GM10248 (cell line): ENCODE data around the gene MIGA2.
"Not testable (repeated sequence)": the region's sequence is repeated elsewhere in the genome, so short reads cannot be mapped to it uniquely, and the experiment has no call there.

Source experiments
- CTCF ChIA-PET: fragments of 300-600 bp; sonication (Branson Sonifier 250); formaldehyde crosslinking; extraction: SDS; loops from one replicate; lab custom pipeline; 2021; ENCODE audit warnings: antibody characterized with exemption; lab: Yijun Ruan, JAX
- POLR2A ChIA-PET: fragments of 350-650 bp; sonication (Branson Sonifier 250); formaldehyde crosslinking; extraction: SDS; loops from one replicate; lab custom pipeline; 2020; ENCODE audit warnings: antibody characterized with exemption; lab: Yijun Ruan, JAX
- DNase-seq: peaks from one replicate; pipeline ENCODE4 v3.0.0; 2012; ENCODE audit errors: extremely low spot score
- CTCF ChIP-seq: IDR thresholded peaks from 2 replicates; pipeline ENCODE4 v1.5.1; 2012; ENCODE audit warnings: mild to moderate bottlenecking, low read depth; ENCODE audit errors: extremely low read depth, missing control alignments, control extremely low read depth

The MIGA2 gene

DNA sequence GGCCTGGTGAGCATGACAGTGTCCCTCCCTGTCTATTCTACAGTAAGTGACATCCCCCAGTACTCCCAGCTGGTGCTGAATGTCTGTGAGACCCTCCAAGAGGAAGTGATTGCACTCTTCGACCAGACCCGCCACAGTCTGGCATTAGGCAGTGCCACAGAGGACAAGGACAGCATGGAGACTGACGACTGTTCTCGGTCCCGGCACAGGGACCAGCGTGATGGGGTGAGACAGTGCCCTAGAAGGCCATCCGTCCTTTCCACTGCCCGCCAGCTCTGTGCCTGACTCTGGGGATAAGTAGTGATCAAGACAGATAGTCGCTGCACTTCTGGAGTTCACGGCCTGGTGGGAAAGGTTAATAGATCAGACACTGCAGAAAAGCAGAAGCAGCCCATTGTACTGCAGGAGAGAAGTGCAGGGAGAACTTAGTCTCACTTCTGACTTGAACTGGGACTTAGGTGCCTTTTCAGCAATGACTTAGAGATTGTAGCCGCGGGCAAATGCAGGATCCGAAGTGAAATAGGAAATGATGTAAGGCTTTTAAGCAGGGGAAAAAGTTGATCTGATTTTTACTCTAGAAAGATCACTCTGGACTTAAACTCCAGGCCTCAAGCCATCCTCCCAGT, 36.7 kb upstream of the MIGA2 start:
- DNase-seq: no peak
- no peak for TF ChIP-seq CTCF
- CTCF ChIA-PET: no interaction called here
- POLR2A ChIA-PET: no interaction called here

- ChIA-PET CTCF (no interaction called here), POLR2A (interaction anchor here (0.5 kb wide), 1 partner anchor 25 kb away, joined by 3 read pairs; no protein-coding TSS in a partner anchor)
- TF ChIP-seq CTCF: no peak
- DNase-seq: no peak
Observed at GRCh38 chr9:129001504-129002325, 34.7 kb upstream of the MIGA2 start.

GRCh38 chr9:129002992-129003391, 33.4 kb upstream of the MIGA2 start:
- POLR2A ChIA-PET: interaction anchor here (0.7 kb wide), 1 partner anchor 128 kb away, joined by 14 read pairs; no protein-coding TSS in a partner anchor
- CTCF ChIA-PET: interaction anchor here (1.0 to 1.1 kb wide), 2 partner anchors 10 to 51 kb away, joined by 3 read pairs; no protein-coding TSS in a partner anchor
- DNase-seq: no peak

GRCh38 chr9:129004173-129004572, 32.3 kb upstream of the MIGA2 start:
- POLR2A ChIA-PET: interaction anchor here (0.5 kb wide), 1 partner anchor 14 kb away, joined by 6 read pairs; no protein-coding TSS in a partner anchor
- CTCF ChIA-PET: interaction anchor here (1.1 to 3.1 kb wide), 3 partner anchors 9 to 19 kb away, joined by 3 to 17 read pairs (median 11); no protein-coding TSS in a partner anchor
- DNase-seq: not testable (repeated sequence)

More at GRCh38 chr9:129002992-129003391, 33.4 kb upstream of the MIGA2 start:
- no peak for TF ChIP-seq CTCF

DNA sequence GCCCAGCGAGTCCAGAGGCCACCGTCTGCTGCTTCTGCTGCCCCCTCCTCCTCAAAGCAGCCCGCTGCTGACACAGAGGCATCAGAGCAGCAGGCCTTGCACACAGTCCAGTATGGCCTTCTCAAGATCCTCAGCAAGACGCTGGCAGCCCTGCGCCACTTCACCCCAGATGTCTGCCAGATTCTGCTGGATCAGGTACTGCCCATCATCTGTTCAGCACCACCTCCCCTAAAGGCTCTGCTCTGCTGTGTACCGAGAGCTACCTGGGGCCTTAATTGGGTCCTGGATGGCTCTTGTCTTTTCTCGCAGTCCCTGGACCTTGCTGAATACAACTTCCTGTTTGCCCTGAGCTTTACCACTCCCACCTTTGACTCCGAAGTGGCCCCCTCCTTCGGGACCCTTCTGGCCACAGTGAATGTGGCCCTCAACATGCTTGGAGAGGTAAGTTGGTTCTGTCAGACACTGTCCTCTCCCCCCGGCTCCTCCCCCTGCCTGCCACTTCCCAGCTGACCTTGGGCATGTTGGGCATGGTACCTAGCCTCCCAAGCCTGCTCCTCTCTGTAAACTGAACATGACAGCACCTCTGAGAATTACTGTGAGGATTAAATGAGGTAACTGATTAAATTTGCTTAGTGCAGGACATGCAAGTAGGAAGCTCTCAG, 31.0 kb upstream of the MIGA2 start:
- no peak for TF ChIP-seq CTCF
- no peak for DNase-seq
- CTCF ChIA-PET: interaction anchor here (1.1 to 3.1 kb wide), 9 partner anchors 8 to 51 kb away, joined by 3 to 17 read pairs (median 6); partner anchors contain the start of gene SH3GLB2
- POLR2A ChIA-PET: no interaction called here

DNA sequence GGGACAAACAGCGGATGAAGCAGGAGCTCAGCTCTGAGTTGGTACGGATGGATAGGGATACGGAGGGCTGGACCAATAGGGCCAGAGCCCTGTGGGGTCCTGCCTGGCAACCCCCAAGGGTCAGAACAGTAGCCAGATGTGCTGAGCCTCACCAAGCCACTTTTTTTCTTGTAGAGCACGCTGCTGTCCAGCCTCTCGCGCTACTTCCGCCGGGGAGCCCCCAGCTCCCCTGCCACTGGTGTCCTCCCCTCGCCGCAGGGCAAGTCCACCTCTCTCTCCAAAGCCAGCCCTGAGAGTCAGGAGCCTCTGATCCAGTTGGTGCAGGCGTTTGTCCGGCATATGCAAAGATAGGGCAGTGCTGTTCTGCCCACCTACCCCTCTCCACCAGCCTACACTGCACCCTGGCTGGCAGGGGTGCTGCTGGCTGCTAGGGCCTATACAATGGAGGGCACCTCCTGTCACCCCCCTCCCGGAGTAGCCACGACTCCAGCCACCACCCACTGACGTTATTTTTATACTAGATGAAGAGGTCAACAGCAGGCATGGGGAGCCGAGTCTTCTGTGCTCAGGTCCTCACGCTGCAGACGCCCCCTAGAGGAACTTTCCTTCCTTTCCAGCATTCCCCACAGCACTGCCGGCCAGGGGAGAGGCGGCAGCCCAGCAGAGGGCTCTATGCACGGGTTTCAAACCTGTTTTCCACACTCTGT, 29.9 kb upstream of the MIGA2 start:
- DNase-seq: peak; percentile 84
- peak; percentile 73 for TF ChIP-seq CTCF
- ChIA-PET CTCF (interaction anchor here (1.1 to 4.1 kb wide), 13 partner anchors 9 to 52 kb away, joined by 3 to 22 read pairs (median 6); partner anchors contain the start of gene SH3GLB2), POLR2A (no interaction called here)
